TTC549 (cell line): ENCODE data around the gene ACLY.

Source experiments
- FAIRE-seq: peaks from 2 replicates; lab custom pipeline; 2012; peaks lifted over from hg19 to GRCh38; lab: Jason Lieb, UNC

ACLY gene

DNA sequence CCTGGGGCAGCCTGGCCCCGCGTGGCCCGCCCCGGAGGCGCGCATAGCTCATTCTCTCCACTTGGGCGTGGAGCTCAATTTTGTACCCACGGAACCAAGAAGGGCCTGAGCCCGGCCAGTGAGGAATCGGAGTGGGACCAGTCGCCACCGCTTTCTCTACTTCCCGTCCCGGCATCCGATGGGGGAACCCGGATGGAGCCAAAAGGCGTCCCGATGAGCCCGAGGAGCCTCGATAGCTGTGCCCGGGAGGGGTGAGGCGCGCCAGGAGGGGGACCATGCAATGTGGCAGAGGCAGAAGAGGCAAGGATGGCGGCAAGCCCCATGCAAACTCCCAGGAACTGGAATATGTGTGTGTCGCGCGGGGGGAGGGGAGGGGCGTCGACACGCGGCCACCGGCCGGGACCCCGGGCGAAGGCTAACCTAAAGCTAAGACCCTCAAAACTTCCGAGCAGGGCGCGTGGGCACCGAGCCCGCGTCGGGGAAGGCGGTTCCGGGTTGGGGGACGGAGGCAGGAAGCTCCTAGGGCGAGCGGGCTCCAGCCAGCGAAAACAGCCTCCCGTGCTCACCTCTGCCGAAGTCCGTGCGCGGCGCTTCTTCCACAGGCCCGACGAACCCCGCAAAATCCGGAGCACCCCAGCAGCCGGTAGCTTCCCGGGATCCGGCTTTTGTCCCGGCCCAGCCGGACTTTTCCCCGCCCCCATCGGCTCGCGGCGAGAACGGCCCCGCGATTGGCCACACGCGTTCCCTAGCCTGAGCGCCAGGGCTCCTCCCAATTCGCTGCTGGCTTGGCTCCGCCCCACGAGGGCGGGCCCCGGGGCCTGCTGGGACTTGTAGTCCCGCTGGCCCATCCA lies at the start of gene ACLY:
Gene ACLY, minus strand, starts transcription at position 638 of the 851 bp plus-strand sequence. CDS start 5,078 bp downstream, outside the sequence.
- peak; percentile 46 for FAIRE-seq

DNA sequence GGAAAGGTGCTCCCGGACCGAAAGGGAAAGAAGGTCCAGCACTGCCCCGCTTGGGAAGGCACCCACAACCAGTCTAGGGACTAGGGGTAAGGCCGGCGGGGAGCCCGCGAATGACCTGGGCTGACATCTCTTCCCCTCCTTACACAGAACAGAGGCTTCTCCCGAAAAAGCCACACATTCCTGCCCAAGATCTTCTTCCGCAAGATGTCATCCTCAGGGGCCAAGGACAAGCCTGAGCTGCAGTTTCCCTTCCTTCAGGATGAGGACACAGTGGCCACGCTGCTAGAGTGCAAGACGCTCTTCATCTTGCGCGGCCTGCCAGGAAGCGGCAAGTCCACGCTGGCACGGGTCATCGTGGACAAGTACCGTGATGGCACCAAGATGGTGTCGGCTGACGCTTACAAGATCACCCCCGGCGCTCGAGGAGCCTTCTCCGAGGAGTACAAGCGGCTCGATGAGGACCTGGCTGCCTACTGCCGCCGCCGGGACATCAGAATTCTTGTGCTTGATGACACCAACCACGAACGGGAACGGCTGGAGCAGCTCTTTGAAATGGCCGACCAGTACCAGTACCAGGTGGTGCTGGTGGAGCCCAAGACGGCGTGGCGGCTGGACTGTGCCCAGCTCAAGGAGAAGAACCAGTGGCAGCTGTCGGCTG lies 49.3 kb upstream of the ACLY start:
- no peak for FAIRE-seq

DNA sequence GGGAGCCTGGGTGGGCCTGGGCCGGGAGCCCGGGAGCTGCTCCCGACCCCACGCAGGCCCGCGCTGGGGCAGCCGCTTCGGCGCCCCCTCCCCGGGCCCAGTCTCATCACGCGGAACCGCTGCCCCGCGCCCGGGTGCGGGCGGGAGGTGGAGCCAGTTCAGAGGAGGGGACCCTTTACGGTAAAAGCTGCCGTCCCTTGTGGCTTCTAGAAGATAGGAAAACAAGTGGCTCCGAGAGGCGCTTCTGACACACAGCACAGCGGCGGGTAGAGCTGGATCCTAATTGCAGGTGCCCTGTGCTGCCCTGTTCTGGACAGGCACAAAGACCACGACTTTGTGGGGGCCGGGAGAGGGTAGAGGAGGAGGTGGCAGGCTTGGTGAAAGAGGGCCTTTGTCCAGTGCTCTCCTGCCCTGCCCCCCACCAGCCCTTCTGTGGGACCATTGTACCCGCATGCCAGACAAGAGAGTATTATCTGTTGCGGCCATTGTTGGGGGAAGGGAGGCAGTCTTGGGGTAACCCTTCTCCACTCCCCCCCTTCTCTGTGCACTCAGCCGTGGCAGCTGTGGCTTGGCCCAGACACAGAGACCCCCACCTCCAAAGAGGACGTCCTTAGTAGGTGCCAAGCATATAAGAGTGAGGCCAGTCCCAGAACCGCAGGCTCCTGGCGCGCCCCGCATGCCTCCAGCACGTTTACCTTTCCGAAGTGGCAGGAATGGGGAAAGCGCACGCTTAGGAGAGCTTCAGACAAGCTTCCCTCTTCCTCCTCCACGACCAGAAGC lies 48.6 kb upstream of the ACLY start:
- no peak for FAIRE-seq

DNA sequence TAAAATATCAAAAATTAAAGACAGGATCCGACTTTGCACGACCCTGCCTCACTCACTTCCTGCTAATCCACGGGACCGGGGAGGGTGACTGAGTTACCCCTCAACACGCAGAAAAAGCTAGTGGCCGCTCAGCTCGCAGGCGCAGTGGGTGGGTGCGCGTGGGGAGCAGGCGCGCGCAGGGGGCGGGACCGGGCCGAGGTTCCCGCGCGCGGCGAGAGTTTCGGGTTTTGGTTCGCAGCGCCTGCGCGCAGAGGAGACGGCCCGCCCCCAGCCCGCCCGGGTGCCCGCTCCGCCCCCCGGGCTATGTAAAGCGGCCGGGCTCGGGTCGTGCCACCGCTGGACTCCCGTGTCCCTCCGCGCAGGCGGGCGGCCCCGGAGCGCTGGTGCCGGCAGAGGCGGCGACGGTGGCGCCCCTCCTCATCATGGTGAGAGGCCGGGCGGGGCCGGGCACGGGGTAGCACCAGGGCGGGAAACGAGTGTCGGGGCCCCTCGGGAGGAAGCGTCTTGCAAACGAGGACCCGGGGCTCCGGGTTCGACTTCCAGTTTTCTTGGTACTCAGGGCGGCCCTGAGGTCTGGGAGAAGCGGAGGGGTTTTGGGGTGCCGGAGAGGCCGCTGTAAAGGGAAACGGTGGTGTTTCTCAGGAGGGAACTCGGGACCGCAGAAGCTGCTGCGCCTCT lies 47.9 kb upstream of the ACLY start, which contains the start of gene CNP:
Gene CNP, plus strand, starts transcription at position 333 of the 678 bp plus-strand sequence. Its CDS starts 90 bp downstream, at position 423.
- FAIRE-seq: no peak

DNA sequence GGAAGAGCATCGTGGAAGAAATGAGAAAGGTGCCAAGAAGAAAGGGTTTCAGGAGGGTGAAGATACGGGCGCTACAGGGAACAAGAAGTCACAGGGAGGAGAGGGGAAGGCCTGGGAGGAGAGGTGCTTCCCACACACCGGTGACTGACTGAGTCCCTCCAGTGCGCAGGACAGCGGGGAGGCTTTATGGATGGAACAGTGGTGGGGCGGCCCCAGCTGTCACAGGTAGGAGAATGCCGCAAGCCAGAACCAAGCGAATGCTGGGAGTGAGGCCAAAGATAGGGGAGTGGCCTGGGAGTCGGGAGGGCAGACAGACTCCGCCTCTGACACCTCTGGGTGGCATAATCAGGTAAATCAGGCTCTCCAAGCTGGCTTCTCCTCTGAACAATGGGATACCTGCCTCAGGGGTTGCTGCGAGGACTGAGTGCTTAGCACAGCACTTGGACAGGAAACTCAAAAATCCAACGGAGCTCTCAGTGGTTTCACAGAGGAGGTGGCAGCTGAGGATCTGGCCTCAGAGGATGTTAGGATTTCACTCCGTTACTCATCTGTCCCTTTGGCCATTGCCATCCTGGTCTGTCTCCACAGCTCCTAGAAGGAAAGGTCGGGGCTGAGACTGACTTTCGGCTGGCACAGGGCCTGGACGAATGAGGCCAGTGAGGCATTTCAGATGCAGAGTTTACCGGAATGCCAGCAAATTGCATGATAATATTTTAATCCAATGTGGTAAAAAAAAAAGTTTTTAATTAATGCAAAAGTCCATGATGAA lies 47.1 kb upstream of the ACLY start:
- FAIRE-seq: no peak

DNA sequence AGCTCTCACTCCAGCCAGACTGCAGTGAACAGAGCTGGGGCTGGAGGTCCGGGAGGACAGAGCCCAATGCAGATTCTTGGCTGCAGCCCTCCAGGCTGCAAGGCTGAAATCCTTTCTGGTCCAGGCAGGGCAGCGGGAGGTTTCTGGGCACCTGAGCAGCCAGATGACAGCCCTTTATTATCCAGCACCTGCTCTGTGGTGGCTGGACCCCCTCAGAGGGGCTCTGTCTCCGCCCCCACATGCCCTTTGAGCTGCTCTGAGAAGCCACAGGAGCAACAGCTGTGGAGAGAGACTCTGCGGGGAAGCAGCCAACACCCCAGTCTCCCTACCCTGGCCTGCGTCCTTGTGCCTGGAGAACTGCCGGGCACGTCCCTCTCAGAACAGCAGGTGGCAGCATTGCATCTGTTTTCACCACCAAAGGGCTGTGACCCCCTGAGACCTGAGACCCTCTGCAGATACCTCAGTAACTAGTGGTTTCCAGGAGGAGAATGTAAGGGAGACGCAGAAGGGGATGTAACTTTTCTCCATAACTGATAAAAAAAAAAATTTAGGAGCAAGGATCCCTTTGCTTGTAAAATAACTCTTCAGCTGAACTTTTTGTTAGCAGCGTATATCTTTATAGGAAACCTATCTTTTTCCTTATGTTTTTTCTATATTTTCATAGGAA lies 44.1 kb upstream of the ACLY start:
- FAIRE-seq: no peak

DNA sequence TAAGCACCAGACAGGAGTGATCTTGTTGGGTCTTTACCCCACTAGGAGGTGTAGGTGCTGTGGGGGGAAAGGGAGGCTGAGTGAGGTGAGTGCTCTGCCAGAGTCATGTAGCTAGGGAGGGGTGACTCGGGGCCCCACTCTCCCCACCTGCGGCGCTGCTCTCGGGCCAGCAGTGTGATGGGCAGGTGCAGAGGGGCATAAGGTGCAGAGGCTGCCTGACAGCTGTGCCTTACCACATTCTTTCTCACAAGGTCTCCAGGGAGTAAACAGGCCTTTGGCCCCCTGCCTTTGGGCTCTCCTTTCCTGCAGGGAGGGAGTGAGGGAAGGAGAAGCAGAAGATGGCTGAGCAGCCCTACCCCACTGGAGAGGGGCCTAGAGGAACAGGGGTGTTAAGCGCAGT lies 43.4 kb upstream of the ACLY start:
- FAIRE-seq: no peak

DNA sequence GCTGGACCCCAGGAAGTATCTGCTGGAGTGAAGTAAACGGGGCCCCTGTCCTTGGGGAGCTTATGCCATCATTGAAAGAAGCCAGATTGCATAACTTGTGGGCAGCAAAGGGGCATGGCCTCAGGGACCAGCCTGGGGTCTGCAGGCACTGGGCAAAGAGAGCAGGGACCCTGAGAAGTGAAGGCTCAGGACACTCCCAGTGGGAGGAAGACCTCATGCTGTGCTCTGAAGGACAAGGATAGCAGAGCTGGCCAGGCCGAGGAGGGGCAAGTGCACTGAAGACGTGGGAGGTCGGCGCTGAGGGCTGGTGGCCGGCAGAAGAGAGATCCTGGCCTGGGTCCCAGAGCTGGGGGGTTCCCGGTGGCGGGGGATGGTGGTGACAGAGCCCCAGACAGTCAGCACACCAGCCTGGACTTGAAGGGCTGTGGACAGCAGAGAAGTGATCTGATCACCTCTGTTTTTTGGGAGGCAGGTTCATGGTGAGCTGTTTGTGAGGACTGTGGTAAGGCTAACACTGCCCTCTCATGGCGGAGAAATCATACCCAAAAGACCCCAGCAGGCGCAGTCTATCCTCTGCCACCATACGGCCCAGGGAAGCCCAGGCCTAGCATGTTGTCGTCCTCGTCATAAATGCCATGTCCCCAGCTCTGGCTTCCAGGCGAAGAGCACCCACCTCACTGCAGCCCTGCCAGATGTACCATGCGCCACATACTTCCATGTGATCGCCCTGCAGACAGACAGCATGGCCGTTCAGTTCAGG lies 40.8 kb upstream of the ACLY start:
- no peak for FAIRE-seq

DNA sequence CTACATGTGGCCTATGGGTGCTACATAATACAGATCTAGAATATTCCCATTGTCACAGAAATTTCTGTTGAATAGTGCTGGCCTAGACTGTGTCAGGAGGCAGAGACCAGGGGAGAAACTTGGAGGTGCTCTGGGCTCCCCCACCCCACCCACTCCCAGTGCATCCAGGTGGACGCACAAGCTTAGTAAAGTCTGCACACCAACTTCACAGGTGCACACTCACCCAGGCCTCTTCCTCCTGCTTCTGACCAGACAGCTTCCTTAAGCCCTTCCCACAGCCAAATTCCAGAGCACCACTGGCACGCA lies 40.2 kb upstream of the ACLY start:
- FAIRE-seq: no peak

DNA sequence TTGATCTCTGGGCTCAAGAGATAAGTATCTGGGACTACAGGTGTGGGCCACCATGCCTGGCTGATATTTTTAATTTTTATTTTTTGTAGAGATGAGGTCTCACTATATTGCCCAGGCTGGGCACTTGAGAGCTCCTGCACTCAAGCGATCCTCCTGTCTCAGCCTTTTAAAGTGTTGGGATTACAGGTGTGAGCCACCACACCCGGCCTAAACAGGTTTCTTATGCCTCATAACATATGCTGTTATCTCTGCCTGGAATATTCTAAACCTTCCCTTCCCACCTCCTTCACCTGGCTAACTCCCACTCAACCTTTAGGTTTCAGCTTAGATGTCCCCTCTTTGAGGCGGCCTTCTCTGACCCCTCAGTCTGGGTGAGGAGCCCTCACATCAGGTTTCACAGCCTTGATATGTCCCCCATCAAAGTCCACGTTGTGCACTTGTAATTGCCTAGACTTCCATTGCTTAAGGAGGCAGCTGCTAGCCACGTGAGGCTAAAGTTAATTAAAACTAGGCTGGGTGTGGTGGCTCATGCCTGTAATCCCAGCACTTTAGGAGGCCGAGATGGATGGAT lies 39.2 kb upstream of the ACLY start:
- FAIRE-seq: no peak

DNA sequence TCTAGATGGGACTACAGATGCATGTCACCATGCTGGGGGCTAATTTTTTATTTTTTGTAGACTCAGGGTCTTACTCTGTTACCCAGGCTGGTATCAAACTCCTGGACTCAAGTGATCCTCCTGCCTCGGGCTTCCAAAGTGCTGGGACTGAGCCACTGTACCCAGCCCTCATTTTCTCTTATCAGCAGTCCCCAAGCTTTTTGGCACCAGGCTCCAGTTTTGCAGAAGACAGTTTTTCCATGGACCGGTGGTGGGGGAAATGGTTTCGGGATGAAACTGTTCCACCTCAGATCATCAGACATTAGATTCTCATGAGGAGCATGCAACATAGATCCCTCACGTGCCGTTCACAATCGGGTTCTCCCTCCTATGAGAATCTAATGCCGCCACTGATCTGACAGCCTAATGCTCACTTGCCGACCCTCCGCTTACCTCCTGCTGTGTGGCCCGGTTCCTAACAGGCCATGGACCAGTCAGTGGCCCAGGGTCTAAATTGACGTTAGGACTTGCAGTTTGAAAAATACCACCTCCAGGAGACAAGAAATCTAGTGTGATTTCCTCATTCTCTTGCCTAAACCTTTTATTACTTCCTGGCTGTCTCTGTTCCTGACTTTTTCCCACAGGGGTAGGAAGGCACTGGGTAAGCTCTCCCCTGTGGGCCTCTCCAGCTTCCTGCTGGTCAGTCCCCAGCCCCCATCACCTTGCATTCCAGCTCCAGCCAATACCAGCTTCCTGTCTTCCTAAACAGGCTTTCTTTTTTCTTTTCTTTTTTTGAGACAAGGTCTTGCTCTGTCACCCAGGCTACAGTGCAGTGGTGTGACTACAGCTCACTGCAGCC lies 38.5 kb upstream of the ACLY start:
- FAIRE-seq: no peak

DNA sequence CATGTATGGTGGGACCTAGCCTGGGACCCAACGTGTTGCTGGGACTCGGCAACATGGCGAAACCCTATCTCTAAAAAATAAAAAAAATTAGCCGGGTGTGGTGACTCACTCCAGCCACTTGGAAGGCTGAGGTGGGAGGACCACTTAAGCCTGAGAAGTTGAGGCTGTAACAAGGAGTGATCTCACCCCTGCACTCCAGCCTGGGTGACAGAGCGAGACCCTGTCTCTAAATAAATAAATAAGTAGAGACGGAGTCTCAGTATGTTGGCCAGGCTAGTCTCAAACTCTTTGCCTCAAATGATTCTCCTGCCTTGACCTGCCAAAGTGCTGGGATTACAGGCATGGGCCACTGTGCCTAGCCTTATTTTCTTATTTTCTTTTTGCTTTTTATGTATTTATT lies 37.8 kb upstream of the ACLY start:
- FAIRE-seq: no peak

DNA sequence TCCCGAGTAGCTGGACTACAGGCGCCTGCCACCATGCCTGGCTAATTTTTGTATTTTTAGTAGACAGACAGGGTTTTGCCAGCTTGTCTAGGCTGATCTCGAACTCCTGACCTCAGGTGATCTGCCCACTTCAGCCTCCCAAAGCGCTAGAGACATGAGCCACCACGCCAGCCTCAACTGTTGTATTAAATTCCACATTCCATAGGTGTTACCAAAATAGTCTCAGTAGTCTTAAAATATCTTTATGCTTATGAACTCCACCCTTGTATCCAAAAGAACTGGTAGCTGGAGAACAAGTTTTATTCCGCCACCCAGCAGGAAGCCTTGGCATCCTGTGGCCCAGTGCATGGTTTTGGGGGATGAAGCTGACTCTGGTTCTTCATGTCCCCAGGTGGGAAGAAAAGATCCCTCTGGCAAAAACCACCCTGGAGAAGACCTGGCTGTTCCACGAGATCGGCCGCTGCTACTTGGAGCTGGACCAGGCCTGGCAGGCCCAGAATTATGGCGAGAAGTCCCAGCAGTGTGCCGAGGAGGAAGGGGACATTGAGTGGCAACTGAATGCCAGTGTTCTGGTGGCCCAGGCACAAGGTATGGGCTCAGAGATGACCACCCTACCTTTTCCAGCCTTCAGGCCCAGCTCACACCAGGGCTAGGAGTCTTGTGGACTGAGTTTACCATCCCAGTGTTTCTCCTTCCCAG lies 30.2 kb upstream of the ACLY start:
- FAIRE-seq: no peak

DNA sequence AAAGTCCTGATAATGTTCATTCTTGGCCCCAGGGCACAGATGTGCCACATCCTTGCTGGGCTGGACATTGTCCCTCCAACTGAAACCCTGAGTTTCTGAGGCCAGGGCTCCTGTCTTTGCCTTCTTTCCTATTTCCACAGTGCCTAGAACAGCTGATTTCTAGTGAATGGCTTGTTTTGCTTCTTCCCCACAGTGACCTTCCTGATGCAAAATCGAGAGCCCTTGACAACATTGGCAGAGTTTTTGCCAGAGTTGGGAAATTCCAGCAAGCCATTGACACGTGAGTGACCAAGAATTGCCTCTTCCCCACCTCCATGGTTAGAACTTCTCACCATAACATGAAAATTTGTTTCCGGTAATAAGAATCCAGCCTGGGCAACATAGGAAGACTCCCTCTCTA lies 26.2 kb upstream of the ACLY start:
- no peak for FAIRE-seq

DNA sequence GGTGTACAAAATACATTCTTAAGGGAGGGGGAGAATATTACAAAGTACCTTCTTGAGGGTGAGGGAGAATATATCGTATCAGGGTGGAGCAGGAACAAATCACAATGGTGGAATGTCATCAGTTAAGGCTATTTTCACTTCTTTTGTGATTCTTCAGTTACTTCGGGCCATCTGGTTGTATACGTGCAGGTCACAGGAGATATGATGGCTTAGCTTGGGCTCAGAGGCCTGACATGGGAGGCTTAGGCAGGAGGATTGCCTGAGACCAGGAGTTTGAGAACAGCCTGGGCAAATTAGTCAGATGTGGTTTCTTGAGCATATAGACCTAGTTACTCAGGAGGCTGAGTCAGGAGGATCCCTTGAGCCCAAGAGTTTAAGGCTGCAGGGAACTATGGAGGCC lies 24.7 kb upstream of the ACLY start:
- no peak for FAIRE-seq

DNA sequence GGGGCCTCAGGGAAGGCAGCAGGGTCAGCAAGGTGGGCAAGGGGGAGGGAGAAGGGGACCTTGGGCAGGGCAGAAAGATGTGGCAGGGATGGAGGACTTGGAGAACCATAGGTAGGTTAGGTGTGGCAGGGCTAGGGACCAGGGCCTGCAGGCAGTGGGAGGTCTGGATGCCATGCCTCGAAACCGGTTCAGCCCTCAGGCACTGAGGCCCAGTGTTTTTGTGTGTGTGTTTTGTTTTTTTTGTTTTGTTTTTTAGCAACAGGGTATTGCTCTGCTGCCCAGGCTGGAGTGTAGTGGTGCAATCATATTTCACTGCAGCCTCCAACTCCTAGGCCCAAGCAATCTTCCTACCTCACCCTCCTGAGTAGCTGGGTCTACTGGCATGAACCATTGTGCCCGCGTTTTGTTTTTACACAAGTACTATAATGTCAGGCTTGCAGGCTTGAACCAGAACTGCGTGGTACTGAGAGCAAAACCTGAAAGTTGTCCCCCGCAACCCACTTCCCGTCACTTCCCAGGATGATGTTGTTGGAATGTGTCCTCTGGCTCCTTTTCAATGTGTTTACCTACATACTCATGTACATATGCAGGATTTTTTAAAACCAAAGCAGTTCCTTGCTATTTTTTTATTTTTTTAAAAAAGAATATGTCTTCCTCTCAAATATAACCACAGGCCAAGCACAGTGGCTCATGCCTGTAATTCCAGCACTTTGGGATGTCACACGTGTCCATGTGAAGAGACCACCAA lies 24.0 kb upstream of the ACLY start:
- no peak for FAIRE-seq

DNA sequence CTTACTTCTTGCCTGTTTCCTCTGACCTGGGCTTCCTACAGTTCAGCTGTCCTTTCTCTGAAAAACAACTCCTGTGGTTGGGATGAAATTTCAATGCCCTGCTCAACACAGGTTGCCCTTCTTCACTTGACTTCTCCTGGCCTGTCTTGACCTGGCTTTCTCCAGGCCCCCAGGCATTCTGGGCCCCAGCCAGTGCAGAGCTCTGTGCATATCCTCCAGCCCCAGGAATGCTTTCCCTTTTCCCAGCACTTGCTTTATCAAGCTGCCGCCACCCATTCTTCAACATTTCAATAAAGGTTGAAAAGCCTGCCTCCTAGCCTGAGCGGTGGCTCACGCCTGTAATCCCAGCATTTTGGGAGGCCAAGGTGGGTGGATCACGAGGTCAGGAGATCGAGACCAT lies 22.4 kb upstream of the ACLY start:
- no peak for FAIRE-seq

DNA sequence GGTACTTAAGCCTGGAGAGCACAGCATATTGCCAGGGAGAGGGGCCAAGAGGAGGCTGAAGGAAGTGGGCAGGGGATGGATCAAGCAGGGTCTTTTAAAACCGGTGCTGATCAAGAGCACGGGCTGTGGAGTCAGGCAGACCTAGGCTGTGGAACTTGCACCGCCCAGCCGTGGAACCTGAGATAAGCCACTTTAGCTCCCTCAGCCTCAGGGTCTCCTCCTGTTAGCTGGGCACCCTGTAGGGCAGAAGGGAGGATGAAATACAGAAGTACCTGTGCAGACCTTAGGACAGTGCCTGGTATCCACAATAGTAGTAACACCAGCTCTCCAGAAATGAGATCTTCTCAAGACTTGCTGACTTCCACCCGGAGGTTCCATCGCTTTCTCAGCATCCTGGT lies 20.9 kb upstream of the ACLY start:
- FAIRE-seq: no peak
